ENCODE data around the gene CIB4.

CIB4 gene

GRCh38 chr2:26605195-26605998 is 35.8 kb downstream of the CIB4 start:
- DNase-seq = no peak

- DNase-seq = no peak
Observed at GRCh38 chr2:26602575-26602974, 38.6 kb downstream of the CIB4 start.

- no peak for DNase-seq
Observed at GRCh38 chr2:26599387-26599786, 41.8 kb downstream of the CIB4 start.

GRCh38 chr2:26598996-26599373 is 42.2 kb downstream of the CIB4 start:
- no peak for DNase-seq

- no peak for DNase-seq
Observed at GRCh38 chr2:26598336-26598995, 42.7 kb downstream of the CIB4 start.

GRCh38 chr2:26597197-26597596 is 44.0 kb downstream of the CIB4 start:
- no peak for DNase-seq

- no peak for DNase-seq
Observed at GRCh38 chr2:26595146-26595545, 46.0 kb downstream of the CIB4 start.

- DNase-seq = no peak
Observed at GRCh38 chr2:26591619-26592505, 49.3 kb downstream of the CIB4 start.

- no peak for DNase-seq
Observed at GRCh38 chr2:26590980-26591618, 50.1 kb downstream of the CIB4 start.

- DNase-seq = no peak
Observed at GRCh38 chr2:26590508-26590907, 50.7 kb downstream of the CIB4 start.

- no peak for DNase-seq
Observed at GRCh38 chr2:26588576-26588975, 52.6 kb downstream of the CIB4 start.

- DNase-seq = no peak
Observed at GRCh38 chr2:26587994-26588393, 53.2 kb downstream of the CIB4 start.

- DNase-seq = no peak
Observed at GRCh38 chr2:26585966-26586365, 55.2 kb downstream of the CIB4 start.

- DNase-seq = no peak
Observed at GRCh38 chr2:26585100-26585499, 56.1 kb downstream of the CIB4 start.

GRCh38 chr2:26584656-26585055 is 56.5 kb downstream of the CIB4 start:
- no peak for DNase-seq

- no peak for DNase-seq
Observed at GRCh38 chr2:26584191-26584590, 57.0 kb downstream of the CIB4 start.

- DNase-seq = no peak
Observed at GRCh38 chr2:26583381-26583911, 57.7 kb downstream of the CIB4 start.

GRCh38 chr2:26582890-26583289 is 58.3 kb downstream of the CIB4 start:
- no peak for DNase-seq

- DNase-seq = no peak
Observed at GRCh38 chr2:26581991-26582842, 58.9 kb downstream of the CIB4 start.

GRCh38 chr2:26581266-26581990 is 59.7 kb downstream of the CIB4 start:
- no peak for DNase-seq

- no peak for DNase-seq
Observed at GRCh38 chr2:26580751-26581150, 60.4 kb downstream of the CIB4 start.

Measured in NCI-H446 treated with DMSO at 0.1 percent for 48 hours (cell line).